Left renal pelvis (tissue), 4 donors: Measurements from ENCODE around the gene RBM3. TPM values are rescaled to one million over a fixed set of nuclear protein-coding genes. Genes with fewer than 3 reads are reported as not detected.

Source experiments
- DNase-seq, 4 donors: peaks; one replicate each; pipeline ENCODE4 v3.0.0-alpha.2; 2013; ENCODE audit warnings: low read depth in 4 of 4, low spot score in 3 of 4
- polyA plus RNA-seq, 4 donors: library from polyadenylated mRNA; unstranded; fragments of 120-200 nt; gene quantifications; one replicate each; pipeline ENCODE4 v1.2.1, GENCODE V29; 2013; ENCODE audit not compliant: insufficient read length in 4 of 4

Gene RBM3
- polyA plus RNA-seq, 4 donors: 246 to 383 (median 329) TPM

GRCh38 chrX:48575642-48576041, 1.4 kb downstream of the RBM3 start:
- no peak for DNase-seq

- DNase-seq: no peak
Measured at GRCh38 chrX:48576108-48576507, 1.8 kb downstream of the RBM3 start.

GRCh38 chrX:48578661-48579128, 4.4 kb downstream of the RBM3 start:
- no peak for DNase-seq

GRCh38 chrX:48579259-48579658, 5.0 kb downstream of the RBM3 start:
- no peak for DNase-seq

GRCh38 chrX:48580662-48581061, 6.4 kb downstream of the RBM3 start:
- no peak for DNase-seq

GRCh38 chrX:48584698-48585097, 10.4 kb downstream of the RBM3 start:
- no peak for DNase-seq

GRCh38 chrX:48589482-48590162, 15.3 kb downstream of the RBM3 start:
- DNase-seq: no peak

GRCh38 chrX:48590203-48591103, 16.2 kb downstream of the RBM3 start:
- no peak for DNase-seq

- no peak for DNase-seq
Measured at GRCh38 chrX:48591255-48591791, 17.0 kb downstream of the RBM3 start.

GRCh38 chrX:48592971-48593370, 18.7 kb downstream of the RBM3 start:
- DNase-seq: no peak

- DNase-seq: no peak
Measured at GRCh38 chrX:48595929-48596328, 21.6 kb downstream of the RBM3 start.

GRCh38 chrX:48597353-48598264, 23.3 kb downstream of the RBM3 start, which contains the start of gene WDR13:
Gene WDR13 (plus strand): TSS chrX:48597492. CDS start chrX:48597997, 505 bp downstream.
- peak; percentile 78 to 81 (median 79) for DNase-seq

GRCh38 chrX:48598614-48599013, 24.3 kb downstream of the RBM3 start:
- DNase-seq: no peak

- no peak for DNase-seq
Measured at GRCh38 chrX:48599341-48599740, 25.1 kb downstream of the RBM3 start.

GRCh38 chrX:48600226-48600625, 25.9 kb downstream of the RBM3 start:
- DNase-seq: no peak

GRCh38 chrX:48601741-48602394, 27.6 kb downstream of the RBM3 start:
- DNase-seq: no peak

GRCh38 chrX:48604701-48605100, 30.4 kb downstream of the RBM3 start:
- DNase-seq: no peak

GRCh38 chrX:48606091-48606490, 31.8 kb downstream of the RBM3 start:
- no peak for DNase-seq

GRCh38 chrX:48611703-48612102, 37.4 kb downstream of the RBM3 start:
- no peak for DNase-seq
